GM19438 (cell line): ENCODE data around the gene PIK3R5.
A peak's percentile ranks its signal among the peaks of the same experiment; 100 is the strongest.
"Not testable (repeated sequence)": the region's sequence is repeated elsewhere in the genome, so short reads cannot be mapped to it uniquely, and the experiment has no call there.

Source experiments
- ATAC-seq: cut with Tn5 transposase; IDR thresholded peaks from one replicate; pipeline ENCODE4 v1.9.1; 2021; ENCODE audit warnings: low read depth; ENCODE audit not compliant: unreplicated experiment

PIK3R5 gene

GRCh38 chr17:8985054-8985701, 19.7 kb upstream of the PIK3R5 start:
- ATAC-seq, result no peak

GRCh38 chr17:8984225-8984624, 18.7 kb upstream of the PIK3R5 start:
- ATAC-seq, result not testable (repeated sequence)

GRCh38 chr17:8981443-8981842, 15.9 kb upstream of the PIK3R5 start:
- no peak for ATAC-seq

- no peak for ATAC-seq
These were observed 14.2 kb upstream of the PIK3R5 start for GRCh38 chr17:8979715-8980114.

GRCh38 chr17:8976638-8977037, 11.1 kb upstream of the PIK3R5 start:
- no peak for ATAC-seq

- no peak for ATAC-seq
These were observed 9.7 kb upstream of the PIK3R5 start for GRCh38 chr17:8975091-8975725.

- no peak for ATAC-seq
These were observed 4.4 kb upstream of the PIK3R5 start for GRCh38 chr17:8969901-8970300.

GRCh38 chr17:8968503-8968902, 3.0 kb upstream of the PIK3R5 start:
- ATAC-seq, result no peak

GRCh38 chr17:8967861-8968260, 2.4 kb upstream of the PIK3R5 start:
- no peak for ATAC-seq

GRCh38 chr17:8966926-8967325, 1.4 kb upstream of the PIK3R5 start:
- ATAC-seq, result no peak

GRCh38 chr17:8964801-8965393, 610 bp downstream of the PIK3R5 start:
- peak; percentile 12 for ATAC-seq

GRCh38 chr17:8963647-8964258, 1.8 kb downstream of the PIK3R5 start:
- no peak for ATAC-seq

- no peak for ATAC-seq
These were observed 2.5 kb downstream of the PIK3R5 start for GRCh38 chr17:8963014-8963413.

GRCh38 chr17:8961829-8962228, 3.7 kb downstream of the PIK3R5 start:
- no peak for ATAC-seq

- no peak for ATAC-seq
These were observed 5.0 kb downstream of the PIK3R5 start for GRCh38 chr17:8960325-8961140.

GRCh38 chr17:8959312-8959918, 6.1 kb downstream of the PIK3R5 start:
- no peak for ATAC-seq

- ATAC-seq, result no peak
These were observed 7.8 kb downstream of the PIK3R5 start for GRCh38 chr17:8957721-8958120.

GRCh38 chr17:8956465-8956902, 9.0 kb downstream of the PIK3R5 start:
- no peak for ATAC-seq

GRCh38 chr17:8955021-8955959, 10.2 kb downstream of the PIK3R5 start:
- ATAC-seq, result no peak
